IMR-90 (cell line): ENCODE results near the gene STRN4. TPM values are rescaled to one million over a fixed set of nuclear protein-coding genes. Genes with fewer than 3 reads are reported as not detected.

Experiments used
- ATAC-seq: fragments of 200-7000 bp; cut with Tn5 transposase; 2 replicates; pipeline ENCODE4 v1.9.1; 2020; ENCODE audit warnings: low read depth, mild to moderate bottlenecking, moderate library complexity
- BruUV-seq: library from RNA; stranded (reverse); fragments of 400-500 nt; replicated peaks from 2 replicates; lab custom pipeline; 2021; lab: Mats Ljungman, UMichigan
- CTCF ChIA-PET: fragments of 300-600 bp; formaldehyde crosslinking; extraction: SDS; loops from one replicate; lab custom pipeline; 2021; ENCODE audit warnings: antibody characterized with exemption; lab: Yijun Ruan, JAX
- POLR2A ChIA-PET: fragments of 300-600 bp; sonication (Branson Sonifier 250); formaldehyde crosslinking; loops from one replicate; lab custom pipeline; 2022; ENCODE audit warnings: antibody characterized with exemption; ENCODE audit not compliant: unreplicated experiment; lab: Charles Lee
- DNase-seq: peaks from one replicate; pipeline ENCODE4 v3.0.0; 2013
- H2AFZ ChIP-seq: replicated peaks from 2 replicates; pipeline ENCODE3; 2013; ENCODE audit warnings: low read length, mild to moderate bottlenecking; ENCODE audit not compliant: poor library complexity
- H2AK5ac ChIP-seq: 2 replicates; pipeline ENCODE4 v1.6.1; 2013; ENCODE audit warnings: low read depth, low read length, inconsistent platforms
- H2AK9ac ChIP-seq: replicated peaks from 2 replicates; pipeline ENCODE3; 2013; ENCODE audit warnings: mild to moderate bottlenecking, low read depth, low read length, moderate library complexity; ENCODE audit not compliant: poor library complexity
- H2BK120ac ChIP-seq: 2 replicates; pipeline ENCODE4 v1.6.1; 2013; ENCODE audit warnings: low read depth, low read length, inconsistent platforms
- H2BK15ac ChIP-seq: 3 replicates; pipeline ENCODE4 v1.6.1; 2013; ENCODE audit warnings: low read depth, low read length, inconsistent platforms
- H2BK20ac ChIP-seq: 2 replicates; pipeline ENCODE4 v1.6.1; 2013; ENCODE audit warnings: low read depth, mild to moderate bottlenecking, inconsistent platforms, low read length, moderate library complexity
- H2BK5ac ChIP-seq: 2 replicates; pipeline ENCODE4 v1.6.1; 2013; ENCODE audit warnings: mild to moderate bottlenecking, low read depth, low read length, inconsistent platforms; ENCODE audit not compliant: poor library complexity, severe bottlenecking
- H3K14ac ChIP-seq: replicated peaks from 2 replicates; pipeline ENCODE4 v1.6.1; 2013; ENCODE audit warnings: low read depth, low read length, inconsistent platforms
- H3K18ac ChIP-seq: 2 replicates; pipeline ENCODE4 v1.6.1; 2013; ENCODE audit warnings: low read depth, low read length, control low read depth
- H3K23ac ChIP-seq: 2 replicates; pipeline ENCODE4 v1.6.1; 2013; ENCODE audit warnings: low read depth, low read length, inconsistent platforms
- H3K27ac ChIP-seq: 2 replicates; pipeline ENCODE4 v1.5.1; 2013; ENCODE audit warnings: mild to moderate bottlenecking, control low read depth, low read length; ENCODE audit not compliant: insufficient read depth
- H3K27me3 ChIP-seq: 2 replicates; pipeline ENCODE4 v1.6.1; 2013; ENCODE audit warnings: low read length; ENCODE audit not compliant: control insufficient read depth, insufficient read depth
- H3K36me3 ChIP-seq: 2 replicates; pipeline ENCODE4 v1.6.1; 2013; ENCODE audit warnings: low read length, mixed read lengths; ENCODE audit not compliant: control insufficient read depth, insufficient read depth
- H3K4ac ChIP-seq: 2 replicates; pipeline ENCODE4 v1.6.1; 2013; ENCODE audit warnings: low read depth, low read length, inconsistent platforms
- H3K4me1 ChIP-seq: 2 replicates; pipeline ENCODE4 v1.6.1; 2013; ENCODE audit warnings: low read length, mixed read lengths; ENCODE audit not compliant: control insufficient read depth, insufficient read depth
- H3K4me2 ChIP-seq: 2 replicates; pipeline ENCODE4 v1.6.1; 2013; ENCODE audit warnings: low read depth, mild to moderate bottlenecking, control low read depth, low read length, moderate library complexity
- H3K4me3 ChIP-seq: 2 replicates; pipeline ENCODE4 v1.5.1; 2013; ENCODE audit warnings: low read depth, mild to moderate bottlenecking, control low read depth, low read length, moderate library complexity; ENCODE audit not compliant: insufficient read depth
- H3K56ac ChIP-seq: 2 replicates; pipeline ENCODE4 v1.6.1; 2013; ENCODE audit warnings: low read length, inconsistent platforms; ENCODE audit not compliant: insufficient read depth; ENCODE audit errors: extremely low read depth
- H3K79me1 ChIP-seq, 2 experiments: 2 replicates each; pipeline ENCODE4 v1.6.1; 2013; ENCODE audit warnings: low read length in 2 of 2, inconsistent platforms in 1 of 2, low read depth in 1 of 2
- H3K9ac ChIP-seq: 2 replicates; pipeline ENCODE4 v1.6.1; 2013; ENCODE audit warnings: low read depth, low read length, control low read depth
- H3K9me1 ChIP-seq: 2 replicates; pipeline ENCODE4 v1.6.1; 2013; ENCODE audit warnings: low read length, inconsistent platforms; ENCODE audit not compliant: insufficient read depth
- H3K9me3 ChIP-seq: 2 replicates; pipeline ENCODE4 v1.6.1; 2013; ENCODE audit warnings: low read length; ENCODE audit not compliant: control insufficient read depth, insufficient read depth
- H4K20me1 ChIP-seq: 2 replicates; pipeline ENCODE4 v1.6.1; 2013; ENCODE audit warnings: low read length, inconsistent platforms; ENCODE audit not compliant: insufficient read depth
- H4K5ac ChIP-seq: 2 replicates; pipeline ENCODE4 v1.6.1; 2013; ENCODE audit warnings: mild to moderate bottlenecking, low read depth, low read length, control low read depth
- H4K8ac ChIP-seq, 2 experiments: 2 replicates each; pipeline ENCODE4 v1.6.1; 2013; ENCODE audit warnings: low read depth in 2 of 2, low read length in 2 of 2, control low read depth in 1 of 2, inconsistent platforms in 1 of 2
- H4K91ac ChIP-seq: 2 replicates; pipeline ENCODE4 v1.6.1; 2013; ENCODE audit warnings: low read depth, low read length, inconsistent platforms; ENCODE audit not compliant: insufficient read depth
- FOS ChIP-seq: fragments of 150-350 bp; IDR thresholded peaks from 2 replicates; pipeline ENCODE4 v1.6.1; 2016; ENCODE audit warnings: low read depth, low read length
- MAFK ChIP-seq: IDR thresholded peaks from 2 replicates; pipeline ENCODE4 v1.6.1; 2012; ENCODE audit warnings: low read depth, low read length, improper control_type of control experiment
- MAZ ChIP-seq: IDR thresholded peaks from 2 replicates; pipeline ENCODE4 v1.6.1; 2012; ENCODE audit warnings: low read depth, mild to moderate bottlenecking, low read length, improper control_type of control experiment, moderate library complexity, borderline replicate concordance
- POLR2A ChIP-seq: IDR thresholded peaks from 2 replicates; pipeline ENCODE4 v1.6.1; 2012; ENCODE audit warnings: mild to moderate bottlenecking, low read depth, low read length
- RAD21 ChIP-seq: IDR thresholded peaks from 2 replicates; pipeline ENCODE4 v1.6.1; 2012; ENCODE audit warnings: low read length, improper control_type of control experiment
- RFX5 ChIP-seq: IDR thresholded peaks from 2 replicates; pipeline ENCODE4 v1.8.0; 2012; ENCODE audit warnings: low read depth, mild to moderate bottlenecking, low read length, moderate library complexity
- WGBS, 2 experiments: methylation state at CpG; one replicate each; pipeline versions ENCODE4 v1.1.5 to v1.1.7; 2013; ENCODE audit warnings: missing lambda C conversion rate in 2 of 2; ENCODE audit not compliant: insufficient read length in 1 of 2; ENCODE audit errors: extremely low coverage in 2 of 2; 5-methylcytosine and 5-hydroxymethylcytosine counted together
- dilution Hi-C: fragments of 300-500 bp; cut with HindIII; formaldehyde crosslinking; loops from one replicate; pipeline ENCODE4 v1.14.3; 2018; ENCODE audit warnings: low sequenced_read_pairs; ENCODE audit not compliant: unreplicated experiment
- in situ Hi-C: fragments of 300-500 bp; cut with MboI; formaldehyde crosslinking; loops from 3 replicates; pipeline ENCODE4 v1.14.3; 2019; ENCODE audit warnings: low sequenced_read_pairs, inconsistent platforms, mixed read lengths
- intact Hi-C: fragments of 100-400 bp; cut with micrococcal nuclease; formaldehyde crosslinking; loops from 2 replicates; pipeline ENCODE4 v1.10.0; 2022
- polyA plus RNA-seq, 3 experiments: library from polyadenylated mRNA; depleted of rRNA; stranded (reverse); fragments of >200 nt; gene quantifications; 2 replicates each; pipeline ENCODE4 v1.2.3, GENCODE V29; 2012; ENCODE audit warnings: low replicate concordance in 1 of 3
- total RNA-seq: library from RNA; depleted of rRNA; stranded (reverse); fragments of >200 nt; gene quantifications from 2 replicates; pipeline ENCODE4 v1.2.3, GENCODE V29; 2012
- TF ChIP-seq, protein P1 (sequence below): fragments of 150-350 bp; IDR thresholded peaks from 2 replicates; pipeline ENCODE4 v1.6.1; 2017; ENCODE audit warnings: mild to moderate bottlenecking, antibody characterized with exemption, low read length, low read depth
- TF ChIP-seq, protein P2 (sequence below): fragments of 150-350 bp; IDR thresholded peaks from 2 replicates; pipeline ENCODE4 v1.6.1; 2016; ENCODE audit warnings: low read depth, mild to moderate bottlenecking, low read length, moderate library complexity, borderline replicate concordance
- TF ChIP-seq, protein P3 (sequence below): conservative IDR thresholded peaks from 2 replicates; pipeline ENCODE4 v1.5.1; 2012; ENCODE audit warnings: mild to moderate bottlenecking, low read depth, low read length, improper control_type of control experiment

The STRN4 gene
- total and polyA plus RNA-seq, 2 of the 4 experiments (the other 2 are of a cell fraction), result 36.7 to 112 TPM

DNA sequence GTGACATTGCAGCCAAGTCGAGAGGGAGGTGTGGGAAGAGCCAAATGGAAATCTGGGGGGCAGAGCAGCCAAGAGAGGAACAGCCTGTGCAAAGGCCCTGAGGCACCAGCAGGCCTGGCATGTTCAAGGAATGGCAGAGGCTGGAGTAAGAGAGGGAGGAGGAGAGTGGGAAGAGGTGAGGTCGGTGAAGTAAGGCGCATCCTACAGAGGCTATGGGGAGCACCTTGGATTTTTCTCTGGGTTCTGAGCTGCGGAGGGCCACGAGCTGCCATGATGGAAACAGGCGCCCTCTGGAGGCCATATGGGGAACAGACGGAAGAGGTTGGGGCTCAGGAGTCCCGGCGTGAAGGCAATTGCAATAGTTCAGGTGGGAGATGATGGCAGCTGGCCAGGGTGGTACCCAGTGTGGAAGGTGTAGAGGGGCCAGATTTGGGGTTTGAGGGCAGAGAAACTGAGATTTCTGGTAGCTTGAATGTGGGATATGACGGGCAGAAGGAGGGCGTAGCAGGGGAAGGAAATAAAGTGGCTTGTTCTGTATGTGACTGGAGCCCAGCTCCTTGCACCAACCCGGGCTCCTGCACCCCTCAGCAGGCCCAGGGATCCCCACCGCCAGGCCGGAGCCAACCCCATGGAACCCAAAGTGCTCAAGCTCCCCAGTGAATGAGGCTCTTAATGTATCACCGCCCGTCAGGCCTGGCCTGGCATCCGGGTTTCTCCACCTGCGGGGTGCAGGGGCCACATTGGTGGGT, 20.5 kb upstream of the STRN4 start:
- dilution Hi-C loops, result no loop called here
- peak; percentile 68 for ATAC-seq
- H4K8ac ChIP-seq, result no peak overlapping the region

More for the DNA sequence above, 20.5 kb upstream of the STRN4 start:
- H2BK120ac ChIP-seq, result no peak overlapping the region
- H2BK15ac ChIP-seq, result no peak overlapping the region
- TF ChIP-seq, protein P1, sequence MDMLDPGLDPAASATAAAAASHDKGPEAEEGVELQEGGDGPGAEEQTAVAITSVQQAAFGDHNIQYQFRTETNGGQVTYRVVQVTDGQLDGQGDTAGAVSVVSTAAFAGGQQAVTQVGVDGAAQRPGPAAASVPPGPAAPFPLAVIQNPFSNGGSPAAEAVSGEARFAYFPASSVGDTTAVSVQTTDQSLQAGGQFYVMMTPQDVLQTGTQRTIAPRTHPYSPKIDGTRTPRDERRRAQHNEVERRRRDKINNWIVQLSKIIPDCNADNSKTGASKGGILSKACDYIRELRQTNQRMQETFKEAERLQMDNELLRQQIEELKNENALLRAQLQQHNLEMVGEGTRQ, result no peak
- TF ChIP-seq MAFK (no peak), RAD21 (peak; percentile 26; the same call in 1 of the 2 replicates), POLR2A (no peak), RFX5 (no peak), FOS (no peak), MAZ (no peak)
- TF ChIP-seq, protein P2, sequence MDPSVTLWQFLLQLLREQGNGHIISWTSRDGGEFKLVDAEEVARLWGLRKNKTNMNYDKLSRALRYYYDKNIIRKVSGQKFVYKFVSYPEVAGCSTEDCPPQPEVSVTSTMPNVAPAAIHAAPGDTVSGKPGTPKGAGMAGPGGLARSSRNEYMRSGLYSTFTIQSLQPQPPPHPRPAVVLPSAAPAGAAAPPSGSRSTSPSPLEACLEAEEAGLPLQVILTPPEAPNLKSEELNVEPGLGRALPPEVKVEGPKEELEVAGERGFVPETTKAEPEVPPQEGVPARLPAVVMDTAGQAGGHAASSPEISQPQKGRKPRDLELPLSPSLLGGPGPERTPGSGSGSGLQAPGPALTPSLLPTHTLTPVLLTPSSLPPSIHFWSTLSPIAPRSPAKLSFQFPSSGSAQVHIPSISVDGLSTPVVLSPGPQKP, result no peak
- TF ChIP-seq, protein P3, sequence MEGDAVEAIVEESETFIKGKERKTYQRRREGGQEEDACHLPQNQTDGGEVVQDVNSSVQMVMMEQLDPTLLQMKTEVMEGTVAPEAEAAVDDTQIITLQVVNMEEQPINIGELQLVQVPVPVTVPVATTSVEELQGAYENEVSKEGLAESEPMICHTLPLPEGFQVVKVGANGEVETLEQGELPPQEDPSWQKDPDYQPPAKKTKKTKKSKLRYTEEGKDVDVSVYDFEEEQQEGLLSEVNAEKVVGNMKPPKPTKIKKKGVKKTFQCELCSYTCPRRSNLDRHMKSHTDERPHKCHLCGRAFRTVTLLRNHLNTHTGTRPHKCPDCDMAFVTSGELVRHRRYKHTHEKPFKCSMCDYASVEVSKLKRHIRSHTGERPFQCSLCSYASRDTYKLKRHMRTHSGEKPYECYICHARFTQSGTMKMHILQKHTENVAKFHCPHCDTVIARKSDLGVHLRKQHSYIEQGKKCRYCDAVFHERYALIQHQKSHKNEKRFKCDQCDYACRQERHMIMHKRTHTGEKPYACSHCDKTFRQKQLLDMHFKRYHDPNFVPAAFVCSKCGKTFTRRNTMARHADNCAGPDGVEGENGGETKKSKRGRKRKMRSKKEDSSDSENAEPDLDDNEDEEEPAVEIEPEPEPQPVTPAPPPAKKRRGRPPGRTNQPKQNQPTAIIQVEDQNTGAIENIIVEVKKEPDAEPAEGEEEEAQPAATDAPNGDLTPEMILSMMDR, result peak; percentile 42
- H3K79me1 ChIP-seq, result no peaks in the 10 kb centered on the region; a peak in 1 of 4 replicates
- CTCF ChIA-PET, result interaction anchor here (0.6 to 1.2 kb wide), 6 partner anchors 10 to 268 kb away, joined by 3 to 6 read pairs (median 3); no protein-coding TSS in a partner anchor
- no peaks in the 10 kb centered on the region for H3K9me1 ChIP-seq
- H3K4me3 ChIP-seq, result no peak overlapping the region
- H4K5ac ChIP-seq, result no peak overlapping the region
- H3K4me2 ChIP-seq, result no peak overlapping the region
- no peak overlapping the region for H3K23ac ChIP-seq
- peak overlapping the region; percentile 40 for H2AFZ ChIP-seq
- intact Hi-C loops, result no loop called here
- no peaks in the 10 kb centered on the region for H3K36me3 ChIP-seq
- no peak overlapping the region for H3K56ac ChIP-seq
- BruUV-seq, result no TSS peak
- in situ Hi-C loops, result no loop called here
- no peak overlapping the region for H3K9ac ChIP-seq
- H3K14ac ChIP-seq, result no peak overlapping the region
- no peak for DNase-seq
- H4K20me1 ChIP-seq, result no peaks in the 10 kb centered on the region; the same call in 1 of the 2 replicates
- H3K27ac ChIP-seq, result no peak overlapping the region
- H3K9me3 ChIP-seq, result no peaks in the 10 kb centered on the region
- H3K4ac ChIP-seq, result no peak overlapping the region
- H4K91ac ChIP-seq, result no peak overlapping the region
- H3K4me1 ChIP-seq, result peaks cover 2% of the 10 kb centered on the region; the same call in 1 of the 2 replicates
- no peak overlapping the region for H2AK5ac ChIP-seq
- no peak overlapping the region for H3K18ac ChIP-seq
- peak overlapping the region; percentile 28 for H2AK9ac ChIP-seq
- POLR2A ChIA-PET, result interaction anchor here (0.6 kb wide), 1 partner anchor 262 kb away, joined by 6 read pairs; no protein-coding TSS in a partner anchor
- no peak overlapping the region for H2BK5ac ChIP-seq
- H2BK20ac ChIP-seq, result no peak overlapping the region
- H3K27me3 ChIP-seq, result no peaks in the 10 kb centered on the region
- WGBS, 2 experiments, result 37% methylated on average over 7 of the region's 18 CpGs; no CpG with 5 or more reads in 1 of the 2 experiments
